WTC11 (cell line): ENCODE data around the gene IQCK. TPM values are rescaled to one million over a fixed set of nuclear protein-coding genes. Genes with fewer than 3 reads are reported as not detected.
A peak's percentile ranks its signal among the peaks of the same experiment; 100 is the strongest.

Source experiments
- ATAC-seq: fragments of 200-7000 bp; cut with Tn5 transposase; 2 replicates; pipeline ENCODE4 v1.10.0; 2021; ENCODE audit warnings: mild to moderate bottlenecking, moderate library complexity
- CTCF ChIA-PET: fragments of 300-600 bp; sonication (Branson Sonifier 250); formaldehyde crosslinking; loops from one replicate; lab custom pipeline; 2021; ENCODE audit warnings: antibody characterized with exemption; lab: Charles Lee
- POLR2A ChIA-PET: fragments of 350-600 bp; sonication (Branson Sonifier 250); formaldehyde crosslinking; loops from one replicate; lab custom pipeline; 2021; ENCODE audit warnings: antibody characterized with exemption; lab: Charles Lee
- DNase-seq: peaks from one replicate; pipeline ENCODE4 v3.0.0; 2021; ENCODE audit warnings: low spot score
- H3K27ac Mint-ChIP-seq: 2 replicates; pipeline ENCODE4 v1.8.0; 2021; ENCODE audit warnings: mixed read lengths
- H3K27me3 Mint-ChIP-seq: 2 replicates; pipeline ENCODE4 v1.8.0; 2021; ENCODE audit warnings: low read depth, mild to moderate bottlenecking, moderate library complexity, mixed read lengths
- H3K36me3 Mint-ChIP-seq: 2 replicates; pipeline ENCODE4 v1.8.0; 2021; ENCODE audit warnings: mixed read lengths
- H3K4me1 Mint-ChIP-seq: 2 replicates; pipeline ENCODE4 v1.8.0; 2022; ENCODE audit warnings: mixed read lengths
- H3K4me3 Mint-ChIP-seq: 2 replicates; pipeline ENCODE4 v1.8.0; 2021; ENCODE audit warnings: mild to moderate bottlenecking, moderate library complexity, mixed read lengths
- H3K9me3 Mint-ChIP-seq: 2 replicates; pipeline ENCODE4 v1.8.0; 2021; ENCODE audit warnings: mixed read lengths
- ATF6 ChIP-seq: sonication (generic); formaldehyde crosslinking; IDR thresholded peaks from 2 replicates; pipeline ENCODE4 v1.8.1; 2023; ENCODE audit warnings: mild to moderate bottlenecking, missing genetic modification reagents
- CREM ChIP-seq: sonication (generic); formaldehyde crosslinking; IDR thresholded peaks from 2 replicates; pipeline ENCODE4 v1.8.1; 2022; ENCODE audit warnings: mild to moderate bottlenecking, missing genetic modification reagents, moderate library complexity
- E2F5 ChIP-seq: sonication (generic); formaldehyde crosslinking; IDR thresholded peaks from 2 replicates; pipeline ENCODE4 v1.8.1; 2022; ENCODE audit warnings: mild to moderate bottlenecking, moderate library complexity, missing genetic modification reagents
- EMX1 ChIP-seq: fragments of 250-450 bp; sonication (Bioruptor Pico); IDR thresholded peaks from 2 replicates; pipeline ENCODE4 v1.8.0; 2021; ENCODE audit warnings: mild to moderate bottlenecking
- ETV6 ChIP-seq: sonication (generic); formaldehyde crosslinking; IDR thresholded peaks from 2 replicates; pipeline ENCODE4 v1.8.1; 2022; ENCODE audit warnings: mild to moderate bottlenecking, missing genetic modification reagents
- HMGXB4 ChIP-seq: sonication (generic); formaldehyde crosslinking; IDR thresholded peaks from 2 replicates; pipeline ENCODE4 v1.8.1; 2023; ENCODE audit warnings: mild to moderate bottlenecking, moderate library complexity, missing genetic modification reagents
- NFE2L1 ChIP-seq: sonication (generic); formaldehyde crosslinking; IDR thresholded peaks from 2 replicates; pipeline ENCODE4 v1.8.1; 2023; ENCODE audit warnings: missing genetic modification reagents
- PRDM15 ChIP-seq: sonication (generic); formaldehyde crosslinking; IDR thresholded peaks from 2 replicates; pipeline ENCODE4 v1.8.0; 2022; ENCODE audit warnings: missing genetic modification reagents
- RORB ChIP-seq: fragments of 250-450 bp; sonication (Bioruptor Pico); IDR thresholded peaks from 2 replicates; pipeline ENCODE4 v1.9.0; 2021; ENCODE audit warnings: mild to moderate bottlenecking
- SMAD4 ChIP-seq: sonication (generic); formaldehyde crosslinking; IDR thresholded peaks from 2 replicates; pipeline ENCODE4 v1.8.0; 2022; ENCODE audit warnings: mild to moderate bottlenecking, missing genetic modification reagents
- TEAD1 ChIP-seq: sonication (generic); formaldehyde crosslinking; IDR thresholded peaks from 2 replicates; pipeline ENCODE4 v1.8.0; 2022; ENCODE audit warnings: mild to moderate bottlenecking, missing genetic modification reagents
- ZBTB43 ChIP-seq: sonication (generic); formaldehyde crosslinking; IDR thresholded peaks from 2 replicates; pipeline ENCODE4 v1.8.1; 2023; ENCODE audit warnings: mild to moderate bottlenecking, missing genetic modification reagents
- ZNF263 ChIP-seq: sonication (generic); formaldehyde crosslinking; IDR thresholded peaks from 2 replicates; pipeline ENCODE4 v1.8.1; 2022; ENCODE audit warnings: low read depth, mild to moderate bottlenecking, moderate library complexity, missing genetic modification reagents
- ZNF281 ChIP-seq: sonication (generic); formaldehyde crosslinking; IDR thresholded peaks from 2 replicates; pipeline ENCODE4 v1.8.0; 2023; ENCODE audit warnings: mild to moderate bottlenecking, missing genetic modification reagents
- ZNF317 ChIP-seq: sonication (generic); formaldehyde crosslinking; IDR thresholded peaks from 2 replicates; pipeline ENCODE4 v1.8.1; 2023; ENCODE audit warnings: low read depth, mild to moderate bottlenecking, moderate library complexity, missing genetic modification reagents, borderline replicate concordance
- ZNF423 ChIP-seq: fragments of 250-450 bp; sonication (Bioruptor Pico); IDR thresholded peaks from 2 replicates; pipeline ENCODE4 v2.1.2; 2022; ENCODE audit warnings: mild to moderate bottlenecking, moderate library complexity
- total RNA-seq: library from RNA; stranded (reverse); gene quantifications from 3 replicates; pipeline ENCODE4 v1.2.3, GENCODE V29; 2021

IQCK gene
- total RNA-seq, 1 experiment from 2014 or later, result 5.8 TPM

GRCh38 chr16:19883966-19884485 is 166.0 kb downstream of the IQCK start:
- H3K4me3 Mint-ChIP-seq, result peak overlapping the region; percentile 81
- H3K27me3 Mint-ChIP-seq, result peaks cover 19% of the 10 kb centered on the region
- CTCF ChIA-PET, result interaction anchor here (0.6 to 1.6 kb wide), 9 partner anchors 22 to 417 kb away, joined by 3 to 10 read pairs (median 3); partner anchors contain the start of gene VPS35L
- ATAC-seq (peak; percentile 1; the same call in 1 of the 2 replicates), DNase-seq (peak; percentile 43)
- H3K4me1 Mint-ChIP-seq, result peaks cover 47% of the 10 kb centered on the region
- H3K27ac Mint-ChIP-seq, result no peak overlapping the region
- H3K36me3 Mint-ChIP-seq, result peaks cover 9% of the 10 kb centered on the region
- no peak for TF ChIP-seq PRDM15
- no peak for TF ChIP-seq E2F5 (CRISPR knock-in tag)
- no peak for TF ChIP-seq EMX1 (CRISPR knock-in tag)
- no peak for TF ChIP-seq SMAD4 (CRISPR knock-in tag)
- no peak for TF ChIP-seq ZNF423 (CRISPR knock-in tag)
- TF ChIP-seq ATF6 (CRISPR knock-in tag), result no peak
- no peak for TF ChIP-seq TEAD1 (CRISPR knock-in tag)
- TF ChIP-seq RORB (CRISPR knock-in tag), result no peak
- TF ChIP-seq ZNF263 (CRISPR knock-in tag), result no peak
- TF ChIP-seq CREM (CRISPR knock-in tag), result no peak
- TF ChIP-seq ZBTB43 (CRISPR knock-in tag), result no peak
- H3K9me3 Mint-ChIP-seq, result no peaks in the 10 kb centered on the region
- POLR2A ChIA-PET, result interaction anchor here (0.8 to 1.7 kb wide), 2 partner anchors 13 to 22 kb away, joined by 3 to 5 read pairs; no protein-coding TSS in a partner anchor

- H3K36me3 Mint-ChIP-seq, result peaks cover 9% of the 10 kb centered on the region
- DNase-seq (peak; percentile 50), ATAC-seq (peak; percentile 10)
- no peak within 1 kb of the TSS for H3K27ac Mint-ChIP-seq
- H3K9me3 Mint-ChIP-seq, result no peaks in the 10 kb centered on the region
- ChIA-PET POLR2A (interaction anchor here (1.7 kb wide), 1 partner anchor 23 kb away, joined by 5 read pairs; no protein-coding TSS in a partner anchor), CTCF (interaction anchor here (1.0 to 1.6 kb wide), 7 partner anchors 23 to 330 kb away, joined by 3 to 10 read pairs (median 5); partner anchors contain the start of gene VPS35L)
- TF ChIP-seq ETV6 (0 out of 2 replicates have a peak, but pooled peaks have one; percentile 32), ZNF317 (peak; percentile 28; the same call in 1 of the 2 replicates), NFE2L1 (no peak), ZNF281 (CRISPR knock-in tag) (peak; percentile 14; the same call in 1 of the 2 replicates), HMGXB4 (CRISPR knock-in tag) (0 out of 2 replicates have a peak, but pooled peaks have one; percentile 36), E2F5 (CRISPR knock-in tag) (peak; percentile 62; the same call in 1 of the 2 replicates)
- H3K27me3 Mint-ChIP-seq, result peaks cover 19% of the 10 kb centered on the region
- peaks cover 41% of the 10 kb centered on the region for H3K4me1 Mint-ChIP-seq
- H3K4me3 Mint-ChIP-seq, result peak within 1 kb of the TSS; percentile 81
Measured at GRCh38 chr16:19884611-19885450, 166.8 kb downstream of the IQCK start, which contains the start of gene GPRC5B. TSS of gene GPRC5B (minus strand) at chr16:19884848. CDS start at chr16:19872845, 12,003 bp downstream.
